Fibroblast of mammary gland (primary cell): ENCODE data around the gene SLC14A1.

Experiments
- DNase-seq: peaks from one replicate; pipeline ENCODE4 v3.0.0-alpha.2; 2010; ENCODE audit warnings: low read depth
- H3K4me3 ChIP-seq: 2 replicates; pipeline ENCODE4 v1.5.1; 2011; ENCODE audit warnings: low read depth, mild to moderate bottlenecking, low read length, moderate library complexity; ENCODE audit not compliant: control insufficient read depth
- CTCF ChIP-seq: conservative IDR thresholded peaks from 2 replicates; pipeline ENCODE4 v1.5.1; 2011; ENCODE audit warnings: low read depth, low read length, inconsistent platforms; ENCODE audit not compliant: control insufficient read depth, insufficient read depth

Gene SLC14A1

GRCh38 chr18:45760462-45761036, 36.6 kb downstream of the SLC14A1 start:
- no peak for TF ChIP-seq CTCF
- H3K4me3 ChIP-seq, result no peak overlapping the region
- no peak for DNase-seq

GRCh38 chr18:45761512-45762114, 37.6 kb downstream of the SLC14A1 start:
- no peak overlapping the region for H3K4me3 ChIP-seq
- no peak for TF ChIP-seq CTCF
- DNase-seq, result no peak

GRCh38 chr18:45764000-45764686, 40.2 kb downstream of the SLC14A1 start:
- no peak overlapping the region for H3K4me3 ChIP-seq
- peak; percentile 76 for DNase-seq
- no peak for TF ChIP-seq CTCF

- no peak overlapping the region for H3K4me3 ChIP-seq
- TF ChIP-seq CTCF, result no peak
- no peak for DNase-seq
Observed at GRCh38 chr18:45765796-45766195, 41.8 kb downstream of the SLC14A1 start.

GRCh38 chr18:45771587-45772480, 47.9 kb downstream of the SLC14A1 start:
- H3K4me3 ChIP-seq, result no peak overlapping the region
- TF ChIP-seq CTCF, result no peak
- no peak for DNase-seq

GRCh38 chr18:45774065-45774521, 50.1 kb downstream of the SLC14A1 start:
- H3K4me3 ChIP-seq, result no peak overlapping the region
- DNase-seq, result peak; percentile 49
- no peak for TF ChIP-seq CTCF
